HG03521 (cell line): ENCODE results near the gene RPS6KA2.
"Not testable (repeated sequence)": the region's sequence is repeated elsewhere in the genome, so short reads cannot be mapped to it uniquely, and the experiment has no call there.

ENCODE experiments used
- ATAC-seq: cut with Tn5 transposase; IDR thresholded peaks from one replicate; pipeline ENCODE4 v1.9.1; 2021; ENCODE audit warnings: mild to moderate bottlenecking, moderate library complexity; ENCODE audit not compliant: unreplicated experiment

RPS6KA2 gene

GRCh38 chr6:166386111-166386510, 240.9 kb downstream of the RPS6KA2 start:
- no peak for ATAC-seq

- not testable (repeated sequence) for ATAC-seq
Measured at GRCh38 chr6:166383802-166384363, 243.2 kb downstream of the RPS6KA2 start.

GRCh38 chr6:166382933-166383801, 243.9 kb downstream of the RPS6KA2 start, which contains the start of gene MPC1:
Gene MPC1 (minus strand): TSS chr6:166382940. CDS start chr6:166382876, 64 bp downstream.
- ATAC-seq: peak; percentile 85

GRCh38 chr6:166382500-166382932, 244.5 kb downstream of the RPS6KA2 start:
- ATAC-seq: peak; percentile 3

- peak; percentile 47 for ATAC-seq
Measured at GRCh38 chr6:166381733-166382499, 245.1 kb downstream of the RPS6KA2 start.

- ATAC-seq: no peak
Measured at GRCh38 chr6:166381381-166381732, 245.7 kb downstream of the RPS6KA2 start.

- no peak for ATAC-seq
Measured at GRCh38 chr6:166379800-166380199, 247.3 kb downstream of the RPS6KA2 start.

GRCh38 chr6:166379103-166379586, 247.9 kb downstream of the RPS6KA2 start:
- ATAC-seq: no peak

- ATAC-seq: no peak
Measured at GRCh38 chr6:166377721-166378120, 249.3 kb downstream of the RPS6KA2 start.

- no peak for ATAC-seq
Measured at GRCh38 chr6:166375013-166375412, 252.0 kb downstream of the RPS6KA2 start.

GRCh38 chr6:166370489-166370888, 256.6 kb downstream of the RPS6KA2 start:
- ATAC-seq: no peak

GRCh38 chr6:166369782-166370181, 257.3 kb downstream of the RPS6KA2 start:
- no peak for ATAC-seq

- ATAC-seq: no peak
Measured at GRCh38 chr6:166366921-166367320, 260.1 kb downstream of the RPS6KA2 start.

- ATAC-seq: no peak
Measured at GRCh38 chr6:166365806-166366205, 261.2 kb downstream of the RPS6KA2 start.

- no peak for ATAC-seq
Measured at GRCh38 chr6:166365221-166365620, 261.8 kb downstream of the RPS6KA2 start.

GRCh38 chr6:166364456-166364855, 262.6 kb downstream of the RPS6KA2 start:
- no peak for ATAC-seq

GRCh38 chr6:166362427-166362826, 264.6 kb downstream of the RPS6KA2 start:
- ATAC-seq: not testable (repeated sequence)

- ATAC-seq: no peak
Measured at GRCh38 chr6:166361077-166361429, 266.0 kb downstream of the RPS6KA2 start.

GRCh38 chr6:166360243-166361076, 266.6 kb downstream of the RPS6KA2 start:
- ATAC-seq: no peak
